ENCODE measurements around the gene PUS10. TPM values are rescaled to one million over a fixed set of nuclear protein-coding genes. Genes with fewer than 3 reads are reported as not detected.
"Not testable (repeated sequence)": the region's sequence is repeated elsewhere in the genome, so short reads cannot be mapped to it uniquely, and the experiment has no call there.

The PUS10 gene
- total RNA-seq, 1 donor from 2014 or later: 6.1 TPM

GRCh38 chr2:60936757-60937156 lies 81.3 kb downstream of the PUS10 start:
- no peak for DNase-seq (ENCODE audit: low read depth)
- H3K4me3 ChIP-seq (ENCODE audit: low read depth, low read length): no peak overlapping the region
- H3K36me3 ChIP-seq (ENCODE audit: control insufficient read depth, insufficient read depth, low read length): no peaks in the 10 kb centered on the region
- no peak for FAIRE-seq
- no peaks in the 10 kb centered on the region for H3K27me3 ChIP-seq (ENCODE audit: control insufficient read depth, insufficient read depth, low read length)
- no peak for TF ChIP-seq CTCF (IDR thresholded peaks at IDR 0.05; ENCODE audit: insufficient read depth, low read length, severe bottlenecking)

- Histone ChIP-seq H3K27me3 (ENCODE audit: control insufficient read depth, insufficient read depth, low read length) (no peaks in the 10 kb centered on the region), H3K36me3 (ENCODE audit: control insufficient read depth, insufficient read depth, low read length) (peaks cover 2% of the 10 kb centered on the region), H3K4me3 (ENCODE audit: low read depth, low read length) (no peak overlapping the region)
- TF ChIP-seq CTCF (IDR thresholded peaks at IDR 0.05; ENCODE audit: insufficient read depth, low read length, severe bottlenecking): no peak
- DNase-seq (ENCODE audit: low read depth) (no peak), FAIRE-seq (no peak)
These were observed 83.8 kb downstream of the PUS10 start for GRCh38 chr2:60934165-60934722.

- TF ChIP-seq CTCF (IDR thresholded peaks at IDR 0.05; ENCODE audit: insufficient read depth, low read length, severe bottlenecking): no peak
- FAIRE-seq (no peak), DNase-seq (ENCODE audit: low read depth) (no peak)
- H3K4me3 ChIP-seq (ENCODE audit: low read depth, low read length): no peak overlapping the region
- H3K27me3 ChIP-seq (ENCODE audit: control insufficient read depth, insufficient read depth, low read length): no peaks in the 10 kb centered on the region
- peaks cover 2% of the 10 kb centered on the region for H3K36me3 ChIP-seq (ENCODE audit: control insufficient read depth, insufficient read depth, low read length)
These were observed 85.1 kb downstream of the PUS10 start for GRCh38 chr2:60932954-60933353.

DNA sequence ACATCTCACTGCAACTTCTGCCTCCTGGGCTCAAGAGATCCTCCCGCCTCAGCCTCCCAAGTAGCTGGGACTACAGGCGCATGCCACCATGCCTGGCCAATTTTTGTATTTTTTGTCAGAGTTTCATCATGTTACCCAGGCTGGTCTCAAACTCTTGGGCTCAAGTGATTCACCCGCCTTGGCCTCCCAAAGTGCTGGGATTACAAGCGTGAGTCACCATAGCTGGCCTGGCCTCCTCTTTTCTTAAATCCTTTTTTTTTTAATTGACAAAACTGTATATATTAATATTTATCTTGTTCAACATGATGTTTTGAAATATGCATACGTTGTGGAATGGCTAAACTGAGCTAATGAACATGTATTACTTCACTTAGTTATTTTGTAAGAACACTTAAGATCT lies 86.0 kb downstream of the PUS10 start:
- peak; percentile 13 for DNase-seq (ENCODE audit: low read depth)
- not testable (repeated sequence) for H3K36me3 ChIP-seq (ENCODE audit: control insufficient read depth, insufficient read depth, low read length); H3K4me3 ChIP-seq (ENCODE audit: low read depth, low read length); H3K27me3 ChIP-seq (ENCODE audit: control insufficient read depth, insufficient read depth, low read length); FAIRE-seq

GRCh38 chr2:60926741-60927552 lies 91.1 kb downstream of the PUS10 start:
- DNase-seq (ENCODE audit: low read depth) (peak; percentile 27), FAIRE-seq (no peak)
- Histone ChIP-seq H3K4me3 (ENCODE audit: low read depth, low read length) (no peak overlapping the region), H3K27me3 (ENCODE audit: control insufficient read depth, insufficient read depth, low read length) (no peaks in the 10 kb centered on the region), H3K36me3 (ENCODE audit: control insufficient read depth, insufficient read depth, low read length) (peaks cover 9% of the 10 kb centered on the region)
- TF ChIP-seq CTCF (IDR thresholded peaks at IDR 0.05; ENCODE audit: insufficient read depth, low read length, severe bottlenecking): no peak

GRCh38 chr2:60925994-60926740 lies 91.9 kb downstream of the PUS10 start:
- no peak overlapping the region for H3K4me3 ChIP-seq (ENCODE audit: low read depth, low read length)
- H3K27me3 ChIP-seq (ENCODE audit: control insufficient read depth, insufficient read depth, low read length): no peaks in the 10 kb centered on the region
- FAIRE-seq (no peak), DNase-seq (ENCODE audit: low read depth) (peak; percentile 53)
- no peak for TF ChIP-seq CTCF (IDR thresholded peaks at IDR 0.05; ENCODE audit: insufficient read depth, low read length, severe bottlenecking)
- peaks cover 10% of the 10 kb centered on the region for H3K36me3 ChIP-seq (ENCODE audit: control insufficient read depth, insufficient read depth, low read length)

All from bronchial epithelial cell (primary cell).